Heart left ventricle (tissue), 13 donors: ENCODE measurements around the gene SQOR.

ENCODE experiments used
- POLR2A ChIP-seq, 2 donors: fragments of 450-650 bp; IDR thresholded peaks; one replicate each; pipeline ENCODE4 v1.6.1; 2017; ENCODE audit warnings: antibody characterized with exemption in 2 of 2, mild to moderate bottlenecking in 2 of 2, moderate library complexity in 2 of 2
- TF ChIP-seq, protein P1 (sequence below), 12 donors: fragments of 200-600 bp; sonication (generic) in 4 of 12; IDR thresholded peaks; one replicate each; pipeline versions ENCODE4 v1.5.0 to v1.8.0; 2018 to 2022; ENCODE audit warnings: antibody characterized with exemption in 12 of 12, mild to moderate bottlenecking in 5 of 12
- donor health status: ischemic (EF 13 %, LVEDD 7.1; RV severe dilation, severe dysfunction).
- donor health status: DM: no; HTN: yes; CAD: no.
- donor health status: DM: no; HTN: no; CAD: no.
- donor health status: ischemic (EF 25% LVEDD 6.9; RV normal size, moderate dysfunction).
- donor health status: ischemic (EF 25% LVEDD 5.7; RV mildly dilated, moderate dysfunction).
- donor health status: ischemic (EF 35%, LVEDD 5.7; RV mildly dilated, moderate dysfunction).
- donor health status: nonischemic (EF 11% LVEDD 7.7; RV severe dilation, severe dysfunction).
- donor health status: DM: yes; HTN: yes; CAD: no.
- donor health status: PGD.
- donor health status: ischemic (EF 29% LVEDD 5.4; RV normal size, mild dysfunction).
- donor health status: nonischemic (EF 23%, LVEDD 6.1; RV moderate dilation, normal function).

DNA sequence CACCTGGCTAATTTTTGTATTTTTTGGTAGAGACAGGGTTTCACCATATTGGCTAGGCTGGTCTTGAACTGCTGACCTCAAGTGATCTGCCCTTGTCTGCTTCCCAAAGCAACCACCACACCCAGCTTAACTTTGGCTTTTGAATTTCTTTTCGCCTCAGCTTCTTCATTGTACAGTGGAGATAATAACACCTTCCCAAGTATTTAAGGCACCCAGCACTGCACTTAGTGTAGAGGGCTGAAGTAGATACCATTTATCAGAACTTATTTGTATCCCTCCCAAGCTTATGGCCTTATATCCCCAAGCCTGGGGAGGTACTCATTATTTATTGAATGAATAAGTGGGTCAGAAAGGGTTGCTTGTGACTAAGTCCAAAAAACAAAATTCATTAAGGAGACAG, 2.3 kb downstream of the SQOR start:
- no peak for TF ChIP-seq POLR2A (IDR thresholded peaks at IDR 0.05)
- TF ChIP-seq, protein P1, sequence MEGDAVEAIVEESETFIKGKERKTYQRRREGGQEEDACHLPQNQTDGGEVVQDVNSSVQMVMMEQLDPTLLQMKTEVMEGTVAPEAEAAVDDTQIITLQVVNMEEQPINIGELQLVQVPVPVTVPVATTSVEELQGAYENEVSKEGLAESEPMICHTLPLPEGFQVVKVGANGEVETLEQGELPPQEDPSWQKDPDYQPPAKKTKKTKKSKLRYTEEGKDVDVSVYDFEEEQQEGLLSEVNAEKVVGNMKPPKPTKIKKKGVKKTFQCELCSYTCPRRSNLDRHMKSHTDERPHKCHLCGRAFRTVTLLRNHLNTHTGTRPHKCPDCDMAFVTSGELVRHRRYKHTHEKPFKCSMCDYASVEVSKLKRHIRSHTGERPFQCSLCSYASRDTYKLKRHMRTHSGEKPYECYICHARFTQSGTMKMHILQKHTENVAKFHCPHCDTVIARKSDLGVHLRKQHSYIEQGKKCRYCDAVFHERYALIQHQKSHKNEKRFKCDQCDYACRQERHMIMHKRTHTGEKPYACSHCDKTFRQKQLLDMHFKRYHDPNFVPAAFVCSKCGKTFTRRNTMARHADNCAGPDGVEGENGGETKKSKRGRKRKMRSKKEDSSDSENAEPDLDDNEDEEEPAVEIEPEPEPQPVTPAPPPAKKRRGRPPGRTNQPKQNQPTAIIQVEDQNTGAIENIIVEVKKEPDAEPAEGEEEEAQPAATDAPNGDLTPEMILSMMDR (IDR thresholded peaks at IDR 0.05) = no peak
